ENCODE results near the gene PSMD14.
"Not testable (repeated sequence)": the region's sequence is repeated elsewhere in the genome, so short reads cannot be mapped to it uniquely, and the experiment has no call there.

PSMD14 gene

DNA sequence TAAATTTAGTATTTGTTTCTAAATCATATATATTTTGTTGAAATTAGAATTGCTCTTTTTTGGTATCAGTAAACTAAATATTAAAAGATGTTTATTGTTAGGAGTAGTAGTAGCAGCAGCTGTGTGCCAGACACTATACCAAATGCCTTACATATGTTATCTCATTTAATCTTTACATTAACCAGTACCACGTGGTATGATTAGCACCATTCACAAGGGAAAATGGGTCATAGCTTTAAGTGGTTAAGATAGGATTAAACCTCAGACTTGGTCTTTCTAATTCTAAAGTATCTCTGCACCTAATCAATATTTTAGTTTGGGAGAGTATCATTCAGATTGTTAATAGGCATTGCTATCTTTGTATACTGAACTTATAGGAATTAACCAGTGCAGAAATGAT lies 29.0 kb downstream of the PSMD14 start:
- no peak for DNase-seq

DNA sequence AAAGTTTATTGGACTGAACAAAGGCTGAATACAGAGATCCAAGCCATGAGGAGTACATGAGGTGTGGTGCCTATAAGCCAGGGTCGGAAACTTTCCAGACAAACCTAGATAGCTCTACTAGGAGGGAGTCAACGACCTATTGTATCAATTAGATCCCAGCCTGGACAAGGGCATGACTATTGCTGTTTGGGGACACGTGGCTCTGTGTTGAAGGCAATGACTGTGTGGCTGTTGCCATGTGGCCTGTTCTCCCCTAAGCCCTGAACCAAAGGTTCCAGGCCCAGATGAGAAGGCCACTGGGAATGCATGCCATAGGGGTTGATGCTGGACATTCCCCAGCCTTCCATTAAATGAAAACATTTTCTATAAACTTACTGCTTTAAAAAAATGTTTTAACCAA lies 31.3 kb downstream of the PSMD14 start:
- DNase-seq = not testable (repeated sequence)

DNA sequence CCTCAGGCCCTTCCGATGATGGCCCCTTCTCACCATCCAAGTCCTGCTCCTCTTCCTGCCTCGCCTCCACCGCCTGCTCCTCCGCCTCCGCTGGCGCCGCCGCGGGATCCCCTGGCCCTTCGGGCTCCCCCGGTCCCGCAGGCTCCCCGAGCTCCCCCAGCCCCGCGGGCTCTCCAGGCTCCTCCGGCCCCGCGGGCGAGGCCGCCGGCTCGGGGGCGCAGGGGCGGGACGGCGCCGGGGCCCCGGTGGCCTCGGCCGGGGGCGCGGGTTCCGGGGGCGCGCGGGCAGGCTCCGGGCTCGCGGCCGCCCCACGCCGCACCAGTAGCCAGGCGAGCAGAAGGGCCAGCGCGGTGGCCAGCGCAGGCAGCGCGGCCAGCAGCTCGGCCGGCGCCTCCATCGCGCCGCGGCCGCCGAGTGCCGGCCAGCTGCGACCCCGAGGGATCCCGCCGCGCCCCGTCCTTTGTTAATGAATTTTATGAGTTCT lies 32.7 kb downstream of the PSMD14 start:
- DNase-seq = not testable (repeated sequence)

DNA sequence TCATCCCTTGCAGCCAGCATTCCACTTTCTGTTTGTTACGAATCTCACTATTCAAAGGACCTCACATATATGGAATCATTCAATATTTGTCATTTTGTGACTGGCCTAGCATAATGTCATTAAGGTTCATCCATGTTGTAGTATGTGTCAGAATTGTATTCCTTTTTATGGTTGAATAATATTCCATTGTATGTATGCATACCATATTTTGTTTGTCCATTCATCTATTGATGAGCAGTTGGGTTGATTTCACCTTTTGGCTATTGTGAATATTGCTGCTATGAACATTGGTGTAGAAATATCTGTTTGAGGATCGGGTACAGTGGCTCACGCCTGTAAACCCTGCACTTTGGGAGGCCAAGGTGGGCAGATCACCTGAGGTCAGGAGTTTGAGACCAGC lies 35.0 kb downstream of the PSMD14 start:
- DNase-seq = no peak

GRCh38 chr2:161344692-161345091 lies 36.5 kb downstream of the PSMD14 start:
- DNase-seq = no peak

- DNase-seq = no peak
These were observed 43.5 kb downstream of the PSMD14 start for GRCh38 chr2:161351678-161352077.

GRCh38 chr2:161352719-161353118 lies 44.5 kb downstream of the PSMD14 start:
- DNase-seq = no peak

DNA sequence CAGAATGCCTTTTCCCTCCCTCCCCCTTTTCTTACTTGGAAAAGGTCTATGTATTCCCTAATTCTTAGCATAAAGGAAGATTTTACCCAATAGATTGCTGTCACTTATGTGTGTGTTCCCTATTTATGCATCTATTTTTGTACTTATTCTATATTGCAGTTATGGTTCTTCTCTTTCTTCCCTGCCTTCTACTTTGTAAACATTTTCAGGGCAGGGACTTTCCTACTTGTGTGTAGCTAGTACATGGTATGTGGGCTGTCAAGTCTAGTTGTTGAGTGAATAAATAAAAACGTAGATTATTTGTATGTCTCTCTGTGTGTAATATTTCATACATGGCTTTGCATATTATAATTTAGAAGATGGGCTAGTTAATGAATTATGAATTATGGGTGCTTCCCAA lies 45.3 kb downstream of the PSMD14 start:
- DNase-seq = no peak

GRCh38 chr2:161354106-161354505 lies 45.9 kb downstream of the PSMD14 start:
- DNase-seq = no peak

DNA sequence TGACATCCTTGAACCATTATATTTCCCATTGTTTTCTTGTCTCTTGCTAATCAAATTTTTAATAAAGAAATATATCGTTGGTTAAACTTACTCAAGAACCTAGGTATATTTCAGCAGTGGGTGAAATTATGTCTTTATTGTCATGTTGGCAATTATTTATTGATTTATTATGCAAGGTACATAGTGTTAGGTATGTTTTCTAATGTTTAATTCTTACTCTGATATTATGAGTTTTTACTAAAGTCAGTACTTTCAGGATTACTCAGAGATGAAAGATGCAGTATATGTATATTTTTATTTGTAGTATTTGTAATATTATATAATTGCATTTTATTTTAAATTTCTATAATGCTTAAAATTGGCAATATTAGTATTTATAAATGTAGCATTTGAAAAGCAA lies 46.9 kb downstream of the PSMD14 start:
- no peak for DNase-seq

DNA sequence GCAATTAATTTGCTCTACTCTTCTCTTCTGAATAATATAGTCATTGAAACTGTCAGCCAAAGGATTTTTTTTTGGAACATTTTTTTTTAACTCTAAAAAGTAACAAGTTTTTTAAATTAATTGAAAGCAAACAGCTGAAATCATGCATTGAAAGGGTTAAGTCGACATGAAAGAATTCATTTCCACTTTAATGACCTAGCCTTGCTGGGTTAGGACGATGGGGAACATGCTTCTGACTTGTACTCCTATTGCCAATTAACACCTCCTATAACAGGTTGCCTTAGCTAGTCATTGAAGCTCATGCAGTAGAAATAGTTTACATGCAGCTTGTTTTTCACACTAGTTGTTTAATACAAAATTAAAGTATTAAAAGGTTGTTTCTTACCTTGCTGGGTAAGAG lies 47.8 kb downstream of the PSMD14 start:
- no peak for DNase-seq

- DNase-seq = no peak
These were observed 48.9 kb downstream of the PSMD14 start for GRCh38 chr2:161357097-161357496.

DNA sequence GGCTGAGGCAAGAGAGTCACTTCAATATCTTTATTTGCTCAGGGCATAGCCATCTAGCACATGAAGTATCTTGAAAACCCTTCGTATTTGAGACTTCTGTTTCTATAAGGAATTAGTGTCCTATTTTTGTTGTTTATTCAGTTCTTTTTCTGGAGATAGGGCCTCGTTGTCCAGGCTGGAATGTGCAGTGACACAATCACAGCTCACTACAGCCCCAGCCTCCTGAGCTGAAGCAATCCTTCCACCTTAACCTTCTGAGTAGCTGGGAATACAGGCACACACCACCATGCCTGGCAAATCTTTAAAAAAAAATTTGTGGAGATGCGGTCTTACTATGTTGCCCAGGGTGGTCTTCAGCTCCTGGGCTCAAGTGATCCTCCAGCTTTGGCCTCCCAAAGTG lies 50.6 kb downstream of the PSMD14 start:
- no peak for DNase-seq

- DNase-seq = not testable (repeated sequence)
These were observed 52.0 kb downstream of the PSMD14 start for GRCh38 chr2:161360095-161360654.

DNA sequence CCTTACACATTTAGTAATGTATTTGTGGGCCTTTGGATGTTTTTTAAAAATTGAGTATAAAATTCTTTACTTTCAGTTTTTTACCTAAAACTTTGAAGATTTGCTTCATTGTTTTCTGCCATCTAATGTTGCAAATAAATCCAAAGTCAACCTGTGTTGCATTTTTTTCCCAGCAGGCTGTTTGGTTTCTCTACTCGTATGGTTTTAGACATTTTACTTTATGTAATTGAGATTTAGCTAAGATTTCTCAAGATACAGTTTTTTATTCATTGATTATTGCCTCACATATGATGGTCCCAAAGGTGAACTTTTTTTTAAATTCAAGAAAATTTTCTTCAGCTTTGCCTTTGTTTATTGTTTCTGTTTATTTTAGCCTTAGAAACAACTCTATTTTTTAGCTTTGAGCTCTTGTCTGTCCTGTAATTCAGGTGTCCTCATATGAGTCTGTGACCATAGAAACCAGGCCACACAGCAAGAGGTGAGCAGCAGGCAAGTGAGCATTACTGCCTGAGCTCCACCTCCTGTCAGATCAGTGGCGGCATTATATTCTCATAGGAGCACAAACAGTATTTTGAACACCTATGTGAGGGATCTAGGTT lies 54.4 kb downstream of the PSMD14 start:
- DNase-seq = no peak

- DNase-seq = no peak
These were observed 59.5 kb downstream of the PSMD14 start for GRCh38 chr2:161367675-161368074.

DNA sequence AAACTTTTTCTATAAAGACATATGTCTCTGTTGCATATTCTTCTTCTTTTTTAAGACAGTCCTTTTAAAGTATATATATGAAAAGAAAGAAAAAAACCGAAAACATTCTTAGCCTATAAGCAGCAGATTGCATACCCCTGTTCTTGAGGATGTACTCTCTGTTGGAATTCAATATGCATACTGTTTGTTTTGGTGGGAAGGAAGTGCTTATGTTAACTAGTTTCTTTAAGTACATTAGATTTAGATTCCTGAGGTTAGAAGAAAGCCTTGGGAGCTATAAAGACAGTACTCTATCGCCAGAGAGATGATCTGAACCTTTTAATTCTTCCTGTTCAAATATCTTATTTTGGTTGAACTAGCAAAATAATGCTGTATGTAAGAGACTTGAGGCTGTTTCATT lies 61.1 kb downstream of the PSMD14 start:
- DNase-seq = no peak

GRCh38 chr2:161370981-161371380 lies 62.8 kb downstream of the PSMD14 start:
- DNase-seq = no peak

- DNase-seq = no peak
These were observed 63.6 kb downstream of the PSMD14 start for GRCh38 chr2:161371869-161372268.

DNA sequence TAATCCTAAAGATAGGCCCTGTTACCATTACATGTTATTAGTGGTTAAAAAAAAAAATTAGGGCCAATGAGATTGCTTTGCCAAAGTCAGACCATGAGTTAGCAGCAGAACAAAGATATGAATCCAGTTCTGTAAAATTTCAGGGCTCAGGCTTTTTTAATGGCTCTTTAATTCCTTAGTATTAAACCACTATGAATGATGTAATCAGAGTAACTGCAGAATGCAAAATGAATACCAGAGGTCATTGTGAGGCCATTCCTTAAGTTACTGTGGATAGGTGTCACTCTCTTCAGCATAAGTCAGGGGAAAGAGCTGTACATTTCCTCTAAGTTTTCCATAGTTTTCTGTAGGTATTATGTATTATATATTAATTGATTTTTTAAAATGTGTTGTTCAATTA lies 65.7 kb downstream of the PSMD14 start:
- no peak for DNase-seq

DNA sequence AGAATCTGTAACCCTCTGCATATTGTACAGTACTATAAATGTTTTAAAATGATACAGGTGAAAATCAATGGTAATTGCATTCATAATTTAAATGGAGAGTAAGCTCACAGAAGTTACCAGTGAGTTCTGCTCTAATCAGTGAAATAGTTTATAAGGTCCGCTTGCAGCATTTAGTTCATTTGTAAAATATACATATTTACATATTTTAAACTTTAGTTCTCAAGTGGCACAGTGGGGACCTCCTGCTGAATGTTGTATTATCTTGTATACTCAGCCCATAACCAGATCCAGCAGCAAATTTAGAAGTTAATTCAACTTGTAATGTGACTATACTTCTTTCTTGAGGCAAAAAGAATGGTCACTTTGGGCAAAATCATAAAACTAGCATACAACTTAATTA lies 66.2 kb downstream of the PSMD14 start:
- no peak for DNase-seq

GRCh38 chr2:161379740-161380139 lies 71.5 kb downstream of the PSMD14 start:
- DNase-seq = no peak

DNA sequence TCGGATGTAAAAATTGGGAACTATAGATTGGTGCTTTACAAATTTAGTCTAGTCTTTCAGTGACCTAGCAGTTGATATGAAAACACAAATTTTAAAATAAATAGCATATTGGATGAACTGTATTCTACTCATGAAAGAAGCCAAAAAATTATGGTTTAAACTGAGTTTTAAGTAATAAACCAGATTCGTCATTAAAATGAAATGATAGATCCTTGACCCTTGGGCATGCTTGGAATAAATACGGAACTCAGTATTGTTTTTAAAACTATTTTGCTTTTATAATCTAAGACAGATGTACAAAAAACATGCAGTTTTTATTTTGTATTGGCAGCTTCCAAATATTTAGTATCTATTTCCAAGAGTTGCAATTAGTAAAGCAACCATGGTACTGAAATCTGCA lies 73.3 kb downstream of the PSMD14 start:
- DNase-seq = no peak

- no peak for DNase-seq
These were observed 74.5 kb downstream of the PSMD14 start for GRCh38 chr2:161382747-161383146.

- no peak for DNase-seq
These were observed 76.6 kb downstream of the PSMD14 start for GRCh38 chr2:161384864-161385263.

Measured in right forelimb (tissue), 1 donor.